RPMI7951 (cell line): ENCODE data around the gene KHDC4. TPM values are rescaled to one million over a fixed set of nuclear protein-coding genes. Genes with fewer than 3 reads are reported as not detected.
"Not testable (repeated sequence)": the region's sequence is repeated elsewhere in the genome, so short reads cannot be mapped to it uniquely, and the experiment has no call there.

ENCODE experiments used
- DNase-seq: peaks from one replicate; pipeline ENCODE4 v3.0.0-alpha.2; 2012; ENCODE audit warnings: low read depth
- total RNA-seq: library from RNA; depleted of rRNA; stranded (reverse); fragments of >200 nt; shearing (Covaris generic); gene quantifications from 2 replicates; pipeline ENCODE4 v1.2.3, GENCODE V29; 2014

KHDC4 gene
- total RNA-seq, 1 experiment from 2014 or later, result 28.6 TPM

DNA sequence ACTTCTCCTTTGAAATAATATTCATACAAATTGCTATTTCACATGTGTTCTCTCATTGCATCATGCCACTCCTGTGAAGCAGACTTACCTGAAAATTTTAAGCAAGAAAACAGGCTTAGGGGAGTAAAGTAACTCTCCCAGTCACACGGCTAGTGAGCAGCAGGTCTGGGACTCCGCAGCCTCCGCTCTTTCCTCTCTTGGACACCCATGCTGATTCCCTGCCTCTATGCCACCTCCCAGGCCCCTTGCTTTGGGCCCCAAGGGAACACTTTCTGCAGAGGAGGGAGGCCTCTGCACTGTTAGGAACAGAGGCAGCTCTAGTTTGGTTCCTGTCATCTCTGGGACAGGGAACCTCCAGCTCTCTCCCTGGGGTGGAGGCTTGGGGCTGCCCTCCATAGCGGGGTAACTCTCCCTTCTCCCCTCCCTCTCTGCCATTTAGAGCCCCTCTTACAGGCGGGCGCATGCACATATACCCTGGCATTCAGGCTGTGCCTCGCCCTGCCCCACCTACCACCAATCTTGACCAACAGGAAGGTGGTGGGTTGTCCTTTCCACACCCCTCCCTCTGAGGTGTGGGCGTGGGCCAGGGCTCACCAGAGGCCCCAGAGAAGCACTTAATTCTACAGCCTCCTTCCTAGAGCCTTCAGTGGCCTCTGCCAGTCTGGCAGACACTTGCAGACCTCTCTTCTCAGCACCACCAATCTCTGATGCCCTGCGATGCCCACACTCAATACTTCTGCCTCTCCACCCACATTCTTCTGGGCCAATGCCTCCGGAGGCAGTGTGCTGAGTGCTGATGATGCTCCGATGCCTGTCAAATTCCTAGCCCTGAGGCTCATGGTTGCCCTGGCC is 7.0 kb upstream of the KHDC4 start, which contains the start of gene RXFP4:
Gene RXFP4, plus strand, starts transcription at position 646 of the 852 bp plus-strand sequence. Its CDS starts 72 bp downstream, at position 718.
- no peak for DNase-seq

DNA sequence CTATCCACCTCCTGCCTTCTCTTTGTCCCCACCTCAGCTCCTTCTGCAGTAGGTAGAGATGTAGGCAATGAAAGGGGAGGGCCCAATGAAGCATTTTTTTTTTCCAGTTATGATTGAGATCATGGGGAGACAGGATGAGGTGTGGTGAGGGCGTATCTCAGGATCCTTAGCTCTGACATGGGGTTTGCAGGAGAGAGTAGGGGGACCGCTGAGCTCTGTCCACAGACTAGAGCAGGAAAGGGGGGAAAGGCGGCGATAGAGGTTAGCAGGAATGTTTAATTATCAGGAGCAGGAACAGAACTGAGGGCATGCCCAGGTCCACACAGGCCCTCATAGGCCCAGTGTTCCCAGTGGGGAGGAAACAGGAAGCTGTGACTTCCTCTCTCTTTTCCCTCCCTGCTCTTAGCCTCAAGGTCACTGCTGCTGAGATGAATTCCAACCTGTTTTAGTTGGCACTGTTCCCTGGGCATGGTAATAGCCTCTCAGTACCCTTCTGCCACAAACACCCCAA is 6.3 kb upstream of the KHDC4 start:
- DNase-seq, result peak; percentile 56

DNA sequence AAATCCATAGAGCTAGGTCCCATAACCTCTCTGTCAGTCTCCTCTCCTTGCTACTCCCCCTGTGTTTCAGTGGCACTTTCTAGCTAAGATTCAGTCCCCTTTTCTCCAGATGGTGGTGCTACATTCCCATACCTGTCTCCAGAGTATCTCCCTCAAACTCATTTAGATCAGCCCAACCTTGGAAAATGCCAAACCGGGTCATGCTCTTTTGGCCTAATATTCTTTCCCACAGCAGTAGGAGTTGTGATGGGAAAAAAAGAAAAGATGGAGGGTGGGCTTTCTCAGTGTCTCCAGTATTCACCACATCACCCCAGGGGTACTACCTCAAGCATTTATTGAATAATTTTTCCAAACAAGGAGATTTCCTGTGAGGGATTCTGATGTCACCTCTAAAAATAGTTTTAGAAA is 4.0 kb upstream of the KHDC4 start:
- peak; percentile 67 for DNase-seq

DNA sequence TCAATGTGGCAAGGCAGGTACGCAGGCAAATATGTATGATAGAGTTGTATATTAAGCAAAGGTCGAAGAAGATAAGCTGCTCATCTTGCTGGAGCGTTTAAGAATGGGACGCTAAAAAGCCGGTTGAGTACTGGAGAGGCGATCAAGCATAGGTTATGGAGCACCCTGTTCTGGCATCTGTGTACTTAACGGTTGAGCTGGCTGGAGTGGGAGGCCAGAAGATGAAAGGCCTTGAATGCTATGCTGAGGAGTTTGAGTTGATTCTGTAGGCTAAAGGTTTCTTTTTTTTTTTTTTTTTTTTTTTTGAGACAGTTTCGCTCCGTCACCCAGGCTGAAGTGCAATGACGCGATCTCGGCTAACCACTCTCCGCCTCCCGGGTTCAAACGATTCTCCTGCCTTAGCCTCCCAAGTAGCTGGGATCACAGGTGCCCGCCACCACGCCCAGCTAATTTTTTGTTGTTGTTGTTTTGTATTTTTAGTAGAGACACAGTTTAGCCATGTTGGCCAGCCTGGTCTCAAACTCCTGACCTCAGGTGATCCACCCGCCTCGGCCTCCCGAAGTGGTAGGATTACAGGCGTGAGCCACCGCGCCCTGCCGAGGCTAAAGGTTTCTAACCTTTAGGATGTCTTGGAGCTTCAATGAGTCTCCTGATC is 850 bp upstream of the KHDC4 start:
- DNase-seq, result no peak

DNA sequence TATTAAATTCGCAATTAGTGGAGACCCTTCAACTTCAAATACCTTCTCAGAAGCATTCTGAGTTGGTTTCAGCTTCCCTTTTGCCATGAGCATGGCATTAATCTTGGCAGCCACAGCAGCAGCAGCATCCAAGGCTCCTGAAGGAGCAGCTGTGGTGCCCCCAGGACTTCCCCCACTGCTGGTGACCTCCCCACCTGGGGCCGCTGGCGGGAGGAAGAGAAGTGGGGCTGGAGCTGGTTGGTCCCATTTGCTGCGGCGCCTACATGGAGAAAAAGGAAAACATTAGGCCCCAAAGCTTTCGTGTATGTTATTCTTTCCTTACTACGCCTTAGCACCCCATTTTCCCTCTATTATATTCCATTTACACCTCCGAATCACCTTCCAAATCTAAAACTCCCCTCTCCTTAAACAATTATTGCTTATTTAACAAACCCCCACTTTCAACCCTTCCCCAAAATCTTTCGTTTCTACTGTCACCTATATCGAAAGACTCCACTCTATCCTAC is 569 bp downstream of the KHDC4 start:
- no peak for DNase-seq

DNA sequence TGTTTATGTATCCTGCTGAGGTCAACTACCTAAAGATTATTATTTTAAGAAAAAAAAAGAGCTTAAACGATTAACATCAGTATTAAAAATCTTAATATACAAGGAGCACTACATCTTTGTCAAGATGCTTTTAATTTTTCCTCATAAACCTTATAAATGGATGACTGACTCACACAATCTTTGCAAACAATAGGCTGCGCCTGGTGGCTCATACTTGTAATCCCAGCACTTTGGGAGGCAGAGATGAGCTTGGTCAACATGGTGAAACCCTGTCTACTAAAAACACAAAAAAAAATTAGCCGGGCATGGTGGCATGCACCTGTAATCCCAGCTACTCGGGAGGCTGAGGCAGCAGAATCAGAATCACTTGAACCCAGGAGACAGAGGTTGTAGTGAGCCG is 1.7 kb downstream of the KHDC4 start:
- DNase-seq, result no peak

DNA sequence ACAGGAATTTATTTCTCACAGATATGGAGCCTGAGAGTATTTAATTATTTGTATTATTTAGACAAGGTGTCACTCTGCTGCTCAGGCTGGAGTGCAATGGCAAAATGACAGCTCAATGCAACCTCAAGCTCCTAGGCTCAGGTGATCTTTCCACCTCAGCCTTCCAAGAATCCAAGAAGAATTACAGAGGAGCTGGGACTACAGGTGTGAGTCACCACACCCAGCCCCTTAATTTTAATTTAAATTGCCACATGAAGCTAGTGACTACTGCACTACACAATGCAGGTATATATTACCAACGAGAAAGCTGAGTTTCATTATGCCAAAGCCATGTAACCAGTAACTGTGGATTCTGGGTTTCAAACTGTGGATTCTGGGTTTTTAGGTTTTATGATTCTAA is 2.1 kb downstream of the KHDC4 start:
- no peak for DNase-seq

DNA sequence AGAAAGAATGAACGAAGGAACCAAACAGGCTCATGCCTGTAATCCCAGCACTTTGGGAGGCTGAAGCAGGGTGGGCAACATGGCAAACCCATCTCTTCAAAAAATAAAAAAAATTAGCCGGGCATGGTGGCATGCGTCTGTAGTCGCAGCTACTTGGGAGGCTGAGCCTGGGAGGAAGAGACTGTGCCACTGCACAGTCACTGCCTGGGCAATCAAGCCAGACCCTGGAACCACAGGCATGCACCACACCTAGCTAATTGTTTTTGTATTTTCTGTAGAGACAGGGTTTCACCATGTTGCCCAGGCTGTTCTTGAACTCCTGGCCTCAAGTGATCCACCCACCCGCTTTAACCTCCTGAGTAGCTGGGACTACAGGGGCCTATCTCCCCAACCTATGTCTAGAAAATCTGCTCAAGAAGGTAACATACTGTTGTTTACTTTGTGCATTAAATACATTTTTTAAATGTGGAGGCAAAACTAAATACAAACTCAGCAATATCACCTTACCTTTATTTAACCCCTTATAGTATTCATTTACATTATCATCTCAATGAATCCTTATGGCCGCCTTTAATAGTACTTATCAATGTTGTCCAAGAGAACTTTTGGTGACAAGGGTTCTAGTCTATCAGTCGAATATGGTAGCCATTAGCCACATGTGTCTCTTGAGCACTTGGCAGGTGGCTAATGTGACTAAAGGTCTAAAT is 2.7 kb downstream of the KHDC4 start:
- DNase-seq, result peak; percentile 53

DNA sequence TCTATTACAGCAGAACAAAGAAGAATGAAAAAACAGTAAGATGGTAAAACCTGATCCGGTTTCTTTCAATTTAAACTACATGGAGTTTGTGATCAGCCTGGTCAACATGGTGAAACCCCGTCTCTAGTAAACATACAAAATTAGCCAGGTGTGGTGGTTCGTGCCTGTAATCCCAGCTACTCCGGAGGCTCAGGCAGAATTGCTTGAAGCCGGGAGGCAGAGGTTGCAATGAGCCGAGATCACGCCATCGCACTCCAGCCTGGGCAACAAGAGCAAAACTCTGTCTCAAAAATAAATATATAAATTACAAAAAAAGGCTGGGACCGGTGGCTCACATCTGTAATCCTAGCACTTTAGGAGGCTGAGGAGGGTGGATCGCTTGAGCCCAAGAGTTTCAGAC is 3.5 kb downstream of the KHDC4 start:
- DNase-seq, result not testable (repeated sequence)

DNA sequence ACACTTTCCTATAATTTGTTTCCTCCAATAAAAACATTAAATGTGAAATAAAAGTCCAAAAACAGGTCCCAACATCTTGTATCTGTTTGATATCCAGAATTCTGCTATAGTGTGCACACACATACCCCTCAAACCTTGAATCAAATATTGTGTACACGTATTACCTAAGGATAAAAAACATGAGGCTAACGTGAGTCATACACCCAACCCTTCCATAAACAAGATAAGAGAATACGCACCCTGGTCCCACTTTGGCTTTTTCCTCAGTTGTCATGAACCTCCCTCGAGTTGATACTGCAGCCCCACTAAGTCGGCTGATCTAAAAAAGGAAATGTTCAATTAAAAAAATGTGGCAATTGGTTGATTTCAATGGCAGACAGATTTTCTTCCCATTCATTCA is 5.2 kb downstream of the KHDC4 start:
- no peak for DNase-seq

DNA sequence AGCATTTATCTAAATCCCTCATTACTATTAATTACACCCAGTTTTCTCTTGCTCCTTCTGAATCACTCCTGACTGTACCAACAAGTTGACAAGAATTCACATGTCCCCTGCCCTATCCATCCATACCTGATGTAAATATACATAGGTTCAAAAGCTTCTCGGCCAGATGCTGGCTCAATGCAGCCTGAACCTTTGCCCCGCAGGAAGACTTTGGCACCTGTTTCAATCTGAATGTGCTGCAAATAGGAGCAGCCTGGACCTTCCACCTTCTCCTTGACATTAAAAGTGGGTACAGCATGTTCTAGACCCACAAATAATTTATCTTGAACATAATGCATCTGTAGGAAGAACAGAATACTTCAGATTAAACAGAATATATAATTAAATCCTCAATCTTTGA is 8.7 kb downstream of the KHDC4 start:
- DNase-seq, result no peak

DNA sequence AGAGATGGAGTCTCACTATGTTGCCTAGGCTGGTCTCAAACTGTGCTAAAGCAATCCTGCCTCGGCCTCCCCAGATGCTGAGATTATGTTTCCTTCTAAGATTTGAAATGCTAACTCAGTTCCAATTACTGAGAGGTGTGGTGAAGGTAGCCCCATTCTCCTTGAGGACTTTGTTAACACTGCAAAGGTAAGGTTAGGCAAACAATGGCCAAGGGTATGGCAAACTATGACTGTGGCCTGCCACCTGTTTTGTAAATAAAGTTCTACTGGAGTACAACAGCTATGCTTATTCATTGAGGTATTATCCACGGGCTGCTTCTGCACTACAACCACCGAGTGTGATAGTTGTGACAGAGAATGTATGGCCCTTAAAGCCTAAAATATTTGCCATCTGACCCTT is 13.5 kb downstream of the KHDC4 start:
- DNase-seq, result no peak

DNA sequence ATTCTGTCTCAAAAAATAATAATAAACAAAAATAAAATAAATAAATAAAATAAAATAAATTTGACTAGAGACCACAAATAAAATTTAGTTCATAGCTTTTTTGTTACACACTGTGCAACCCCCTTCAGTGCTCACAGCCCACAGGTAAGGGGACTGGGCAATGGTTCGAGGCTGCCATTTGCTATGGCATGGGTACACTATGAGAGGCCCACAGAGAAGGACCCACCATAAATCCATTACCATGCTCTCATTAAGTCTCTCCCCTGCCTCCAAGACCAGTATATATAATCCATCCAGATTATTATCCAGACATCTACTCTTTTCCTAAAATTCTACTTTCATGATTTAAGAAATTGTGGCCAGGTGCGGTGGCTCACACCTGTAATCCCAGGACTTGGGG is 14.4 kb downstream of the KHDC4 start:
- DNase-seq, result no peak

DNA sequence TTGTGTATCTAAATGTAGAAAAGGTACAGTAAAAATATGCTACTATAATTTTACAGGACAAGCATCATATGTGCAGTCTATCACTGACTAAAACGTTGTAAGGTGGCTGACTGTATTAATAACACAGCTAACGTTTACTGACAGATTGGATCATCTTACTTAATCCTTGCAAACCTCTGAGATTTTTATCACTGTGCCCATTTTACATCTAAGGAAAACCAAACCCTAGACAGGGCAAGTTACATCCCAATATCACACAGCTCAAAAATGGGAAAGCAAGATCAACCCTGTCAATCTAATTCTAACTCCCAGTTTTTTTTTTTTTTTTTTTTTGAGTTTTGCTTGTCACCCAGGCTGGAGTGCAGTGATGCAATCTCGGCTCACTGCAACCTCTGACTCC is 15.6 kb downstream of the KHDC4 start:
- no peak for DNase-seq

DNA sequence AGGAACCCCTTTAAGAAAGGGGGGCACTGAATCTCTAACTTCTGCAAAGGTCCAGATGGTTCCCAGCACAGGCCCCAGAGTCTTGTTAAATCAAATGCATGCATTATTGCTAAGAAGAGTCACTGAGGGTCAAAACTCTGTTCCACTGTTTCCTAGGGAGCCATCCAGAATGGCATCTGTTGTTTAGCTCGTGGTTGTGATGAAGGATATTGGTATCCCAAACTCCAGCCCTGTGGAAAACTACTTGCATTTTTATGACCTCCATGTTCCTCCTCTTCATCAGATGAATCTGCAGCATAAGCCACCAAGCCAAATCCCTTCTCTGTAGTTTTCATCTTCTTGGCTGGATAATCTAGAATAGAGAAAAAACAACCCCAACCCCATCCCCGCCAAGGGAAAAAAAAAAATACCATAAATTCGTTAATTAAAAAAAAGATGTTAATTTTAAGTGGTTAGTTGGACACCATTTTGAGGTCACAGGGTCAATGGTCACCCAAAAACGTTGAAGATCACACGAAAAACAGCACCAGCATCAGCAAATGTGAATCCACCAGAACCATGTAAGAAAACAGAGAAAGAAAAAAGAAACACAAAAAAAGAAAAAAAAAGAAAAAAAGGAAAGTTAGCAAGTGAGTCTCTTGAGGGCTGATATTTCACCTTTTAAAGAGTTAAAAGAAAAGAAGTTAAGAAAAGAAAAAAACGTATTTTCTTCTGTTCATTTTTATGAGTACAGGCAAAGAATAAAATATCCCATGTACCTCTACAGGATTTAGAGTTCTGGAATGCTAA is 20.1 kb downstream of the KHDC4 start:
- DNase-seq, result peak; percentile 32

DNA sequence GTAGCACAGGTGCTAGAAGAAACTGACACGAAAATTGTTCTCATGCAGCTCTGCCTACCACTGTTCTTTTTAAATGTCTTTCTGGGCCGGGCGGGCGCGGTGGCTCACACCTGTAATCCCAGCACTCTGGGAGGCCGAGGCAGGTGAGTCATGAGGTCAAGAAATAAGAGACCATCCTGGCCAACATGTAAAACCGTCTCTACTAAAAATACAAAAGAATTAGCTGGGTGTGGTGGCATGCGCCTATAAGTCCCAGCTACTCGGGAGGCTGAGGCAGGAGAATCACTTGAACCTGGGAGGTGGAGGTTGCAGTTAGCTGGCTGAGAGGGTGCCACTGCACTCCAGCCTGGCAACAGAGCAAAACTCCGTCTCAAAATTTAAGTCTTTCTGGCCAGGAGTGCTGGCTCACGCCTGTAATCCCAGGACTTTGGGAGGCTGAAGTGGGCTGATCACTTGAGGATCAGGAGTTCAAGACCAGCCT is 22.1 kb downstream of the KHDC4 start:
- no peak for DNase-seq

DNA sequence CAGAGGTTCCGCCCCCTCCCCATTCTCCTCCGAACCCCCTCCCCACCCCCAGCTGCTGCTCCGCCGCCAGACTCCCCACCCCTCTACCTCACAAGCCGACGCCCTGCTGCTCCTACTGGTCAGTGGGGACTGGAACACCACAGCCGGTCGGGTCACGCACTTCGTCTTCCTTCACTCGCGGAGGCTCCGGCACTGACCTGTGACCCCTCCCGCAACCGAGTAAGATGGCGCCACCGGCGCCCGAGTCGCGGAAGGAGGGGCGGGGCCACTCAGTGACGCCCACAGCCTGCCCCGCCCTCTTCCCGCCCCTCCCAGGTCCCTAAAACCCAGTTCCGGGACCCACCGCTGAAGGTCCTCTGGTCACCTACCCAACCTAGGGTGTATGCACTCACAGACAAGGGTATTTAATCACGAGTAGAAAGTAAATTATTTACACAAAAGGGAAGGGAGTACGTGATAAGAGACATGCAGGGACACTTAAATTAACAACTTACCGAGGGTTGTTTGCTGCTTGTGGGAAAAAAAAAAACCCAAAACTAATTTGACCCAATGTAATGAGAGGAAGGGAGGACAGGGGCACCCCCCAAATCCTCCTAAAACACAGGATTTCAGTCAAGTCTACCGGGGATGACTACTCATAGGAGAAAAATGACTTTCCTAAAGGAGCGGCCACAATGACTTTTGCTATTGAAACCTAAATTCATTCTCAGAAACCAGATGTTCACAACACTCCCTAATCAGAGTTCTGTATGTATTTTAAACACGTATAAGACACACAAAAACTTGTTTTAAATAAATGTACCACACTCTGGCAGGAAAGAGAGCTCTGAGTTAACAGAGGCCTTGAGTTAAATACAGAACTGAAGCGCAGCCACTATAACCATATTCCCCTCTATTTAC is 22.8 kb downstream of the KHDC4 start, which contains the start of gene RIT1:
Gene RIT1, minus strand, starts transcription at position 194 of the 900 bp plus-strand sequence. CDS start 588 bp downstream, outside the sequence.
- DNase-seq, result peak; percentile 77

DNA sequence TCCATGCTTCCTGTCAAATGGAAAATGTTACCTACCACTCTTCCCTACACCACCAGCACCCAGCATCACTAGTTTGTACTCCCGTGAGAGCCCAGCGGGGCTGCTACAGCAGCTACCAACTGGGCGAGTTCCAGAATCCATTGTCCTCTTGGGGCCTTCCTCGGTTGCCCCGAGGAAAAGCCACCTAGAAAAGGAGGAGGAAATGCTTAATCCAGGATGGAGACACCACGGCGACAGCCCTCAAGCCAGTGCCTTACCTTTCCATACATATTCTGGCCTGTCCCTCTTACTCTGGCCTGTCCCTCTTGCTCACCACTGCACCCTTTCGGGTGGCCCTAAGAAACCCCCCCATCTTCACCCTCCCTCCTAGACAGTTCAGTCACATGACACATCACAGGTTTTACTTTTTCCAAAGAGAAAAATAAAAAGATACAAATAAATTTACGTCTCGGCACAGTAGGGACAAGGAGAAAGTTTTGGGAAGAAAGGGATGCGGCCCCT is 23.5 kb downstream of the KHDC4 start:
- peak; percentile 46 for DNase-seq

DNA sequence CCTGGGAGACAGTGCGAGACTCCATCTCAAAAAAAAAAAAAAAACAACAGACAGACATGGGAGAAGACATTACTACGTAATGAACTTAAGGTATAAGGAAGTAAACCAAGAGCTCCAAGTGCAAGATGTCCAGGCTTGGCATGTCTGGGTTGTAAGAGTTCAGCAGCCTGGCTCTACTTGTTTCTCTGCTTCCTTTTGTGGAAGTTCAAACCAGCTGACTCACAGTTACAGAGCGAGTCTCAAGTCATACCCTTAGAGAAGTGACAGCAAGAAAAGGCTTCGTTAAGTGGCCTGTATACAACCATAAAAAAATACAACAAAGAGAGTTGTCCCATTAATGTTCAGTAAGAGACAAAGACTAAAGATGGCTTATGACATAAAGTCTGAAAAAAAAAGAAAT is 24.3 kb downstream of the KHDC4 start:
- peak; percentile 46 for DNase-seq

DNA sequence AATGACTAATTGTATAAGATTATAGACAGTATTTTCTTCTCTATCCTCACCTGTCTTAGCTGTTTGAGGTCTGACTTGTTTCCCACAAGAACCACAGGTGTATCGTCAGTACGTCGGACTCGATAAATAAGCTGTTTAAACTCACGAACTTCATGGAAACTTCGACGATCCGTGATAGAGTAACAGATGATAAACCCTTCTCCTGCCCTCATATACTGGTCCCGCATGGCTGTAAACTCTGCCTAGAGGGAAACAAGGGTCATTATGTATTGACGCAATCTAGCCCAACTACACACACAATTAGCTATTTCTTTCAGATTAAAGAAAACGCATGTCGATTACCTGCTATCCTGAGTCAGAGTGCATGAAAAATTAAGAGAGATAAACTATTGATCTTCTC is 30.0 kb downstream of the KHDC4 start:
- DNase-seq, result no peak
